ENCODE measurements around the gene PTPRZ1. TPM values are rescaled to one million over a fixed set of nuclear protein-coding genes. Genes with fewer than 3 reads are reported as not detected.

PTPRZ1 gene
- total and polyA plus RNA-seq, 2 of the 13 experiments (the other 11 are each of a cell fraction or from before 2014, with no cell fraction given), result not detected

DNA sequence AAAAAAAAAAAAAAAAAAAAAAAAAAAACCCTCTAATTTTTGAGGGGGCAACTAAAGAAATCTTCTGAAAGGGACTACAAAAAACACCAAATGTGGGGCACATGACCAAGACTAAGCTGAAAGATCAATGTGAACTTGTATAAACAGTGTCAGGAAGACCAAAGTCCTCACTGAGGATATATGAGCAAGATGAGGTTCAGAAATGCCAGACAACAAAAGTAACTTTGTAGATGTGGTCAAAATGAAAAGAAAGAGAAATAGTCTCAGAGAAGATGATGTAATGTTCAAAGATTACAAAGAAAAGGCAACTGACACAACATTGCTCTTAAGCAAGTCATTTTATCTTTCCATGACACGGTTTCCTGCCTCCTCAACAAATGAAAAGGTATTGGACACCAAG, 48.7 kb upstream of the PTPRZ1 start (continued):
- TF ChIP-seq ZNF432 (CRISPR knock-in tag; IDR thresholded peaks at IDR 0.05; ENCODE audit: borderline replicate concordance) (no peak), ZNF646 (CRISPR knock-in tag; IDR thresholded peaks at IDR 0.05) (no peak), ZNF800 (CRISPR knock-in tag; IDR thresholded peaks at IDR 0.05) (no peak), PHB2 (IDR thresholded peaks at IDR 0.05; ENCODE audit: partially characterized antibody) (no peak), ZNF460 (CRISPR knock-in tag; IDR thresholded peaks at IDR 0.05; ENCODE audit: borderline replicate concordance) (no peak), TCF7 (IDR thresholded peaks at IDR 0.05; ENCODE audit: low read depth) (peak; percentile 63; the same call in 1 of the 2 replicates), GZF1 (CRISPR knock-in tag; IDR thresholded peaks at IDR 0.05) (no peak), ZNF224 (CRISPR knock-in tag; IDR thresholded peaks at IDR 0.05) (no peak), ZNF775 (CRISPR knock-in tag; IDR thresholded peaks at IDR 0.05; ENCODE audit: borderline replicate concordance) (no peak), ZNF484 (CRISPR knock-in tag; IDR thresholded peaks at IDR 0.05; ENCODE audit: borderline replicate concordance, low read depth) (no peak), ZSCAN31 (CRISPR knock-in tag; IDR thresholded peaks at IDR 0.05; ENCODE audit: low read depth) (no peak), ZNF788 (CRISPR knock-in tag; IDR thresholded peaks at IDR 0.05; ENCODE audit: borderline replicate concordance) (no peak), ZSCAN30 (CRISPR knock-in tag; IDR thresholded peaks at IDR 0.05) (no peak), MBNL3 (CRISPR knock-in tag; conservative IDR thresholded peaks at IDR 0.05) (no peak), RELA (CRISPR knock-in tag; IDR thresholded peaks at IDR 0.05) (no peak), HOXA9 (CRISPR knock-in tag; IDR thresholded peaks at IDR 0.05; ENCODE audit: borderline replicate concordance) (no peak), GLI4 (CRISPR knock-in tag; IDR thresholded peaks at IDR 0.05; ENCODE audit: borderline replicate concordance) (no peak), ZFP62 (CRISPR knock-in tag; IDR thresholded peaks at IDR 0.05) (no peak), MIER3 (CRISPR knock-in tag; IDR thresholded peaks at IDR 0.05; ENCODE audit: borderline replicate concordance) (peak; percentile 48; the same call in 1 of the 2 replicates)
- TF ChIP-seq, protein P1, sequence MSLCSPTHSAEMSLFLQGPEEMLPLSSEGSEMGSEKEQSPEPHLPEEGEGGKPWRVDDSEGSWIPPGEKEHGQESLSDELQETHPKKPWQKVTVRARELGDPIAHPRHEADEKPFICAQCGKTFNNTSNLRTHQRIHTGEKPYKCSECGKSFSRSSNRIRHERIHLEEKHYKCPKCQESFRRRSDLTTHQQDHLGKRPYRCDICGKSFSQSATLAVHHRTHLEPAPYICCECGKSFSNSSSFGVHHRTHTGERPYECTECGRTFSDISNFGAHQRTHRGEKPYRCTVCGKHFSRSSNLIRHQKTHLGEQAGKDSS (CRISPR knock-in tag; IDR thresholded peaks at IDR 0.05; ENCODE audit: borderline replicate concordance, low read depth), result no peak
- TF ChIP-seq, protein P2, sequence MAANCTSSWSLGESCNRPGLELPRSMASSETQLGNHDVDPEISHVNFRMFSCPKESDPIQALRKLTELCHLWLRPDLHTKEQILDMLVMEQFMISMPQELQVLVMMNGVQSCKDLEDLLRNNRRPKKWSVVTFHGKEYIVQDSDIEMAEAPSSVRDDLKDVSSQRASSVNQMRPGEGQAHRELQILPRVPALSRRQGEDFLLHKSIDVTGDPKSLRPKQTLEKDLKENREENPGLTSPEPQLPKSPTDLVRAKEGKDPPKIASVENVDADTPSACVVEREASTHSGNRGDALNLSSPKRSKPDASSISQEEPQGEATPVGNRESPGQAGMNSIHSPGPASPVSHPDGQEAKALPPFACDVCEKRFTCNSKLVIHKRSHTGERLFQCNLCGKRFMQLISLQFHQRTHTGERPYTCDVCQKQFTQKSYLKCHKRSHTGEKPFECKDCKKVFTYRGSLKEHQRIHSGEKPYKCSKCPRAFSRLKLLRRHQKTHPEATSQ (CRISPR knock-in tag; IDR thresholded peaks at IDR 0.05; ENCODE audit: borderline replicate concordance), result peak; percentile 90; the same call in 1 of the 2 replicates
